HepG2 (cell line): ENCODE measurements around the gene MEX3A. TPM values are rescaled to one million over a fixed set of nuclear protein-coding genes. Genes with fewer than 3 reads are reported as not detected.

Experiments
- CREM ChIP-seq, 2 experiments: sonication (generic) in 1 of 2; formaldehyde crosslinking in 1 of 2; IDR thresholded peaks; 2 replicates each; pipeline versions ENCODE4 v1.4.0 to v1.6.1; 2016 to 2020; ENCODE audit warnings: antibody characterized with exemption in 1 of 2, mild to moderate bottlenecking in 1 of 2, missing genetic modification reagents in 1 of 2
- EHMT2 ChIP-seq: fragments of 200-600 bp; sonication (generic); IDR thresholded peaks from 2 replicates; pipeline ENCODE4 v1.7.0; 2017; ENCODE audit warnings: antibody characterized with exemption, low read depth, low read length, borderline replicate concordance
- PRDM4 ChIP-seq: sonication (generic); formaldehyde crosslinking; IDR thresholded peaks from 2 replicates; pipeline ENCODE4 v1.9.0; 2021; ENCODE audit warnings: missing genetic modification reagents, borderline replicate concordance
- ZNF138 ChIP-seq: sonication (generic); formaldehyde crosslinking; IDR thresholded peaks from 2 replicates; pipeline ENCODE4 v1.5.0; 2020; ENCODE audit warnings: mild to moderate bottlenecking, low read depth, missing genetic modification reagents
- ZNF24 ChIP-seq: fragments of 450-650 bp; IDR thresholded peaks from 2 replicates; pipeline ENCODE4 v1.6.1; 2017; ENCODE audit warnings: antibody characterized with exemption, mild to moderate bottlenecking
- ZNF382 ChIP-seq: sonication (generic); formaldehyde crosslinking; IDR thresholded peaks from 2 replicates; pipeline ENCODE4 v1.5.0; 2020; ENCODE audit warnings: missing genetic modification reagents, mild to moderate bottlenecking, borderline replicate concordance
- ZNF432 ChIP-seq: sonication (generic); formaldehyde crosslinking; IDR thresholded peaks from 2 replicates; pipeline ENCODE4 v1.5.0; 2020; ENCODE audit warnings: missing genetic modification reagents, mild to moderate bottlenecking, borderline replicate concordance
- ZNF646 ChIP-seq: sonication (generic); formaldehyde crosslinking; IDR thresholded peaks from 2 replicates; pipeline ENCODE4 v1.9.0; 2021; ENCODE audit warnings: mild to moderate bottlenecking, missing genetic modification reagents
- ZNF713 ChIP-seq: sonication (generic); formaldehyde crosslinking; IDR thresholded peaks from 2 replicates; pipeline ENCODE4 v1.4.0; 2020; ENCODE audit warnings: mild to moderate bottlenecking, missing genetic modification reagents
- ZSCAN21 ChIP-seq: sonication (generic); formaldehyde crosslinking; IDR thresholded peaks from 2 replicates; pipeline ENCODE4 v1.8.0; 2022; ENCODE audit warnings: mild to moderate bottlenecking, missing genetic modification reagents, moderate library complexity, borderline replicate concordance
- polyA plus RNA-seq, 8 experiments: library from polyadenylated mRNA; depleted of rRNA in 3 of 8; stranded (reverse) in 7 of 8; unstranded in 1 of 8; fragments of >200 nt; fragmentation: Illumina TruSeq in 4 of 8; extraction: Trizol in 4 of 8; gene quantifications; 2 replicates each; pipeline versions ENCODE4 v1.2.1 to v1.2.3, GENCODE V29; 2011 to 2016; ENCODE audit warnings: low read depth in 4 of 8, missing spikeins in 1 of 8, mixed read lengths in 1 of 8; ENCODE audit not compliant: insufficient read depth in 1 of 8
- total RNA-seq, 5 experiments: library from RNA; depleted of rRNA; stranded (reverse); fragments of >200 nt; fragmentation: Illumina TruSeq; extraction: Trizol; gene quantifications; 2 replicates each; pipeline ENCODE4 v1.2.3, GENCODE V29; 2016; ENCODE audit warnings: low read depth in 1 of 5
- TF ChIP-seq, protein P1 (sequence below): sonication (generic); formaldehyde crosslinking; IDR thresholded peaks from 2 replicates; pipeline ENCODE4 v1.5.1; 2020; ENCODE audit warnings: mild to moderate bottlenecking, missing genetic modification reagents, borderline replicate concordance
- TF ChIP-seq, protein P2 (sequence below): sonication (generic); formaldehyde crosslinking; IDR thresholded peaks from 2 replicates; pipeline ENCODE4 v1.5.0; 2020; ENCODE audit warnings: missing genetic modification reagents

Gene MEX3A
- total and polyA plus RNA-seq, 2 of the 13 experiments (the other 11 are each of a cell fraction or from before 2014, with no cell fraction given), result 7.6 to 9.1 TPM

DNA sequence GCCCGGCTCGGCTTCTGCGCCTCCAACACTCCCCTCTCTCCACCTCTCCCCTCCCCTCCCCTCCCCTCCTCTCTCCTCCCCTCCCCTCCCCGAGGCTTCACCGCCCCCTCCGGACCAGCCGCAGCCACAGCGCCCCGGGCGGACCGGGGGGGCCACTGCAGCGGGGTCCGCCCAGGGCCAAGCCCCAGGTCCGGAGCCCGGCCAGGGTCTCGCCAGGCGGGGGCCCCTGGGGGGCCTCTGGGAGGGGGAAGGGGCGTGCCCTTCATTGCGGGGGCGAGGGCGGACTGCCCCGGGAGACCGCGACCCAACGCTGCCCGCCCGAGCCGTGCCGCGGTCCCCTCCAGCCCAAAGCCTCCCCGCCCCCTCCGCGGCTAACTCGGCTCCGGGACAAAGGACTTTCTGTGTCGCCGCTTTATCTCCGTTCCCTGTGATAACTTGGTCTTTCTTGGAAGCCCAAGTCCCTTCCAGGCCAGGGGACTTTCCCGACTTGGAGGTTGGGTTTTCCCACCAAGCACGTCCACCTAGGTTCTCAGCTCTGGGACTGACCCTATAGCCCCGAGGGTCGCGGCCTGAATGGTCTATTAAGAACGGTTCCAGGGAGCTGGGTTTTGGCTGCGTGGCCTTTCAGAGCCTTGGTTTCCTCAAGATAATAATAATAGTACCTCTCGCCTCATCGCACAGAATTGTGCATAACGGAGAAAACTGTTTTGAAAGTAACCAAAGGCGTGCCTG, 28.3 kb downstream of the MEX3A start, which contains the start of gene UBQLN4 (continued):
- TF ChIP-seq ZNF646 (CRISPR knock-in tag) (no peak), ZSCAN21 (CRISPR knock-in tag) (no peak), EHMT2 (no peak), CREM (IDR thresholded peaks at IDR 0.05) (no peak), CREM (CRISPR knock-in tag; IDR thresholded peaks at IDR 0.05) (no peak), ZNF382 (CRISPR knock-in tag) (no peak), PRDM4 (CRISPR knock-in tag) (no peak), ZNF713 (CRISPR knock-in tag) (no peak), ZNF24 (no peak), ZNF432 (CRISPR knock-in tag) (no peak), ZNF138 (CRISPR knock-in tag) (no peak)
- TF ChIP-seq, protein P1, sequence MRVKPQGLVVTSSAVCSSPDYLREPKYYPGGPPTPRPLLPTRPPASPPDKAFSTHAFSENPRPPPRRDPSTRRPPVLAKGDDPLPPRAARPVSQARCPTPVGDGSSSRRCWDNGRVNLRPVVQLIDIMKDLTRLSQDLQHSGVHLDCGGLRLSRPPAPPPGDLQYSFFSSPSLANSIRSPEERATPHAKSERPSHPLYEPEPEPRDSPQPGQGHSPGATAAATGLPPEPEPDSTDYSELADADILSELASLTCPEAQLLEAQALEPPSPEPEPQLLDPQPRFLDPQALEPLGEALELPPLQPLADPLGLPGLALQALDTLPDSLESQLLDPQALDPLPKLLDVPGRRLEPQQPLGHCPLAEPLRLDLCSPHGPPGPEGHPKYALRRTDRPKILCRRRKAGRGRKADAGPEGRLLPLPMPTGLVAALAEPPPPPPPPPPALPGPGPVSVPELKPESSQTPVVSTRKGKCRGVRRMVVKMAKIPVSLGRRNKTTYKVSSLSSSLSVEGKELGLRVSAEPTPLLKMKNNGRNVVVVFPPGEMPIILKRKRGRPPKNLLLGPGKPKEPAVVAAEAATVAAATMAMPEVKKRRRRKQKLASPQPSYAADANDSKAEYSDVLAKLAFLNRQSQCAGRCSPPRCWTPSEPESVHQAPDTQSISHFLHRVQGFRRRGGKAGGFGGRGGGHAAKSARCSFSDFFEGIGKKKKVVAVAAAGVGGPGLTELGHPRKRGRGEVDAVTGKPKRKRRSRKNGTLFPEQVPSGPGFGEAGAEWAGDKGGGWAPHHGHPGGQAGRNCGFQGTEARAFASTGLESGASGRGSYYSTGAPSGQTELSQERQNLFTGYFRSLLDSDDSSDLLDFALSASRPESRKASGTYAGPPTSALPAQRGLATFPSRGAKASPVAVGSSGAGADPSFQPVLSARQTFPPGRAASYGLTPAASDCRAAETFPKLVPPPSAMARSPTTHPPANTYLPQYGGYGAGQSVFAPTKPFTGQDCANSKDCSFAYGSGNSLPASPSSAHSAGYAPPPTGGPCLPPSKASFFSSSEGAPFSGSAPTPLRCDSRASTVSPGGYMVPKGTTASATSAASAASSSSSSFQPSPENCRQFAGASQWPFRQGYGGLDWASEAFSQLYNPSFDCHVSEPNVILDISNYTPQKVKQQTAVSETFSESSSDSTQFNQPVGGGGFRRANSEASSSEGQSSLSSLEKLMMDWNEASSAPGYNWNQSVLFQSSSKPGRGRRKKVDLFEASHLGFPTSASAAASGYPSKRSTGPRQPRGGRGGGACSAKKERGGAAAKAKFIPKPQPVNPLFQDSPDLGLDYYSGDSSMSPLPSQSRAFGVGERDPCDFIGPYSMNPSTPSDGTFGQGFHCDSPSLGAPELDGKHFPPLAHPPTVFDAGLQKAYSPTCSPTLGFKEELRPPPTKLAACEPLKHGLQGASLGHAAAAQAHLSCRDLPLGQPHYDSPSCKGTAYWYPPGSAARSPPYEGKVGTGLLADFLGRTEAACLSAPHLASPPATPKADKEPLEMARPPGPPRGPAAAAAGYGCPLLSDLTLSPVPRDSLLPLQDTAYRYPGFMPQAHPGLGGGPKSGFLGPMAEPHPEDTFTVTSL, result no peak
- TF ChIP-seq, protein P2, sequence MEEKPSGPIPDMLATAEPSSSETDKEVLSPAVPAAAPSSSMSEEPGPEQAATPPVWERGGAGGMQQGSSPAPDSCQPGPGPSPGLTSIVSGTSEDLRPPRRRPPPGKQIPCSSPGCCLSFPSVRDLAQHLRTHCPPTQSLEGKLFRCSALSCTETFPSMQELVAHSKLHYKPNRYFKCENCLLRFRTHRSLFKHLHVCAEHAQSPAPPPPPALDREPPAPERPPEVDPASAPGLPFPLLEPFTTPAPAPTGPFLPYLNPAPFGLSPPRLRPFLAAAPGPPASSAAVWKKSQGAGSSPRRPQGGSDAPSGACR (CRISPR knock-in tag), result no peak; the same call in 1 of the 2 replicates
